ENCODE results near the gene PCDH18.

Gene PCDH18

DNA sequence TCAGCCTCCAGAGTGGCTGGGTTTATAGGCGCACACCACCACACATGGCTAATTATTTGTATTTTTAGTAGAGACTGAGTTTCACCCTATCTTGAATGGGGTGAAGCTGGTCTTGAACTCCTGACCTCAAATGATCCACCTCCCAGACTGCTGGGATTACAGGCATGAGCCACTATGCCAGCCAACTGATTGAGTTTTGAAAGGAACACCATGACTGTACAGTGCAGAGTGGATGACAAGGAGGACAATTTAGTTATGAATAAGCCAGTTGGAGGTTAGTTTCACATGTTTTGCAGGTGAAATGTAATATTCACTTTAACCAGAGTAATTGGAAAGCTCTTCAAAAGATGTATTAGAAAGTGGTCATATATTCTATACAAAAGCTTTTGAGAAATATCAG is 60.8 kb downstream of the PCDH18 start:
- DNase-seq (ENCODE audit: low read depth, low spot score) = no peak
- peak overlapping the region; percentile 19 for H3K27ac ChIP-seq

DNA sequence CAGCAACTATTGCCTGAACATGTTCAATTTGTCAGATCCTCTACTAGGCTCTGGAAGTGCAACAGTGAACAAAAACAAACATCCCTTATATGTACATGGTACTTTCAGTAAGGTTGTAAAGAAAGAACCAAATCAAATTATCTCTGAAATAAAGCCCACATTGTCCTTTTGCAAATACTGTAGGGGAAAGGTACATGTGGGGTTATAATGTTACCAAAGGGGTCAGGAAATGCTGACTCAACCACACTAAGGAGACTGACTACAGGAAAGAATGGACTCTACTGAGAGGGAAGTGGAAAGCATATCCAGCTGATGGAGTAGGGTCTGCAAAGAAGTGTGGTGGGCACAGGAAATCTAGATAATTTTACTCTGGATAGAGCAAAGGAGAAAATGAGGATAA is 61.5 kb downstream of the PCDH18 start:
- DNase-seq (ENCODE audit: low read depth, low spot score) = no peak
- no peak overlapping the region for H3K27ac ChIP-seq

Measured in epithelial cell of prostate (primary cell).